ENCODE measurements around the gene GINS2. TPM values are rescaled to one million over a fixed set of nuclear protein-coding genes. Genes with fewer than 3 reads are reported as not detected.

Gene GINS2
- total and polyA plus RNA-seq, 2 of the 4 experiments (the other 2 are of a cell fraction): 12.0 to 13.4 TPM

- Histone ChIP-seq H4K20me1 (ENCODE audit: insufficient read depth, low read length) (peaks cover 53% of the 10 kb centered on the region), H3K4me1 (ENCODE audit: control insufficient read depth, insufficient read depth, low read length) (peaks cover 14% of the 10 kb centered on the region), H3K79me1 (ENCODE audit: low read depth in 1 of 2, low read length in 2 of 2) (peaks cover 11 to 25% of the 10 kb centered on the region in 2 experiments), H3K56ac (ENCODE audit: extremely low read depth, insufficient read depth, low read length) (no peak overlapping the region), H3K36me3 (ENCODE audit: control insufficient read depth, insufficient read depth, low read length) (peaks cover 52% of the 10 kb centered on the region), H2AFZ (replicated peaks; ENCODE audit: low read length, poor library complexity) (peak overlapping the region; percentile 51), H3K23ac (ENCODE audit: low read depth, low read length) (no peak overlapping the region), H3K4ac (ENCODE audit: low read depth, low read length) (peak overlapping the region; percentile 52), H3K14ac (replicated peaks; ENCODE audit: low read depth, low read length) (0 out of 2 replicates have a peak overlapping the region, but pooled peaks have one; percentile 21), H3K4me3 (ENCODE audit: insufficient read depth, low read depth, low read length) (no peak overlapping the region), H3K18ac (ENCODE audit: low read depth, low read length) (no peak overlapping the region), H2AK5ac (ENCODE audit: low read depth, low read length) (peak overlapping the region; percentile 50; the same call in 1 of the 2 replicates), H2BK5ac (ENCODE audit: low read depth, low read length, poor library complexity, severe bottlenecking) (peak overlapping the region; percentile 45), H2AK9ac (replicated peaks; ENCODE audit: low read depth, low read length, poor library complexity) (peak overlapping the region; percentile 81), H3K9ac (ENCODE audit: low read depth, low read length) (no peak overlapping the region), H4K8ac (ENCODE audit: low read depth in 2 of 2, low read length in 2 of 2) (no peak overlapping the region), H3K27ac (ENCODE audit: insufficient read depth, low read length) (peak overlapping the region; percentile 64; the same call in 1 of the 2 replicates), H4K5ac (ENCODE audit: low read depth, low read length) (peak overlapping the region; percentile 55; the same call in 1 of the 2 replicates), H2BK15ac (ENCODE audit: low read depth, low read length) (no peak overlapping the region), H3K9me1 (ENCODE audit: insufficient read depth, low read length) (0 out of 2 replicates have a peak, but pooled peaks cover 6% of the 10 kb centered on the region), H2BK20ac (ENCODE audit: low read depth, low read length) (no peak overlapping the region), H3K4me2 (ENCODE audit: low read depth, low read length) (no peak overlapping the region), H2BK120ac (ENCODE audit: low read depth, low read length) (no peak overlapping the region), H4K91ac (ENCODE audit: insufficient read depth, low read depth, low read length) (no peak overlapping the region; the same call in 1 of the 2 replicates), H3K27me3 (ENCODE audit: control insufficient read depth, insufficient read depth, low read length) (no peaks in the 10 kb centered on the region), H3K9me3 (ENCODE audit: control insufficient read depth, insufficient read depth, low read length) (no peaks in the 10 kb centered on the region)
- ChIA-PET CTCF (no interaction called here), POLR2A (ENCODE audit: unreplicated experiment) (no interaction called here)
- in situ Hi-C loops (cut with MboI; ENCODE audit: low sequenced_read_pairs): no loop called here
- TF ChIP-seq MAZ (IDR thresholded peaks at IDR 0.05; ENCODE audit: borderline replicate concordance, low read depth, low read length) (0 out of 2 replicates have a peak, but pooled peaks have one; percentile 1), USF2 (IDR thresholded peaks at IDR 0.05; ENCODE audit: low read depth, low read length) (no peak)
- dilution Hi-C loops (cut with HindIII; ENCODE audit: low sequenced_read_pairs, unreplicated experiment): no loop called here
- ATAC-seq (ENCODE audit: low read depth) (no peak), DNase-seq (no peak)
- intact Hi-C loops (cut with micrococcal nuclease): no loop called here
- WGBS, 2 experiments (ENCODE audit: extremely low coverage in 2 of 2, insufficient read length in 1 of 2): 94% methylated on average over 12 of the region's 21 CpGs; no CpG with 5 or more reads in 1 of the 2 experiments
- BruUV-seq (replicated peaks): no TSS peak
Observed at GRCh38 chr16:85653290-85653891, 35.4 kb downstream of the GINS2 start.
